NB4 (cell line): ENCODE measurements around the gene INPP4A.

Experiments used
- DNase-seq: peaks from one replicate; pipeline ENCODE4 v3.0.0; 2010; ENCODE audit warnings: low read depth
- H3K4me3 ChIP-seq: one replicate; pipeline ENCODE4 v1.5.1; 2011; ENCODE audit warnings: mild to moderate bottlenecking, low read depth, low read length, moderate library complexity
- MAX ChIP-seq: IDR thresholded peaks from 2 replicates; pipeline ENCODE4 v1.6.1; 2011; ENCODE audit warnings: low read depth, low read length
- MYC ChIP-seq: IDR thresholded peaks from 2 replicates; pipeline ENCODE4 v1.6.1; 2011; ENCODE audit warnings: low read depth, low read length
- POLR2A ChIP-seq: IDR thresholded peaks from 2 replicates; pipeline ENCODE4 v1.6.1; 2011; ENCODE audit warnings: mild to moderate bottlenecking; ENCODE audit not compliant: insufficient read length; ENCODE audit errors: extremely low read depth
- TF ChIP-seq, protein P1 (sequence below): IDR thresholded peaks from one replicate; pipeline ENCODE4 v1.5.1; 2012; ENCODE audit warnings: low read depth, low read length

The INPP4A gene

GRCh38 chr2:98461498-98462049, 16.9 kb downstream of the INPP4A start:
- no peak for DNase-seq
- H3K4me3 ChIP-seq, result no peak overlapping the region
- TF ChIP-seq, protein P1, sequence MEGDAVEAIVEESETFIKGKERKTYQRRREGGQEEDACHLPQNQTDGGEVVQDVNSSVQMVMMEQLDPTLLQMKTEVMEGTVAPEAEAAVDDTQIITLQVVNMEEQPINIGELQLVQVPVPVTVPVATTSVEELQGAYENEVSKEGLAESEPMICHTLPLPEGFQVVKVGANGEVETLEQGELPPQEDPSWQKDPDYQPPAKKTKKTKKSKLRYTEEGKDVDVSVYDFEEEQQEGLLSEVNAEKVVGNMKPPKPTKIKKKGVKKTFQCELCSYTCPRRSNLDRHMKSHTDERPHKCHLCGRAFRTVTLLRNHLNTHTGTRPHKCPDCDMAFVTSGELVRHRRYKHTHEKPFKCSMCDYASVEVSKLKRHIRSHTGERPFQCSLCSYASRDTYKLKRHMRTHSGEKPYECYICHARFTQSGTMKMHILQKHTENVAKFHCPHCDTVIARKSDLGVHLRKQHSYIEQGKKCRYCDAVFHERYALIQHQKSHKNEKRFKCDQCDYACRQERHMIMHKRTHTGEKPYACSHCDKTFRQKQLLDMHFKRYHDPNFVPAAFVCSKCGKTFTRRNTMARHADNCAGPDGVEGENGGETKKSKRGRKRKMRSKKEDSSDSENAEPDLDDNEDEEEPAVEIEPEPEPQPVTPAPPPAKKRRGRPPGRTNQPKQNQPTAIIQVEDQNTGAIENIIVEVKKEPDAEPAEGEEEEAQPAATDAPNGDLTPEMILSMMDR, result no peak
- TF ChIP-seq MYC (no peak), POLR2A (no peak), MAX (no peak)

DNA sequence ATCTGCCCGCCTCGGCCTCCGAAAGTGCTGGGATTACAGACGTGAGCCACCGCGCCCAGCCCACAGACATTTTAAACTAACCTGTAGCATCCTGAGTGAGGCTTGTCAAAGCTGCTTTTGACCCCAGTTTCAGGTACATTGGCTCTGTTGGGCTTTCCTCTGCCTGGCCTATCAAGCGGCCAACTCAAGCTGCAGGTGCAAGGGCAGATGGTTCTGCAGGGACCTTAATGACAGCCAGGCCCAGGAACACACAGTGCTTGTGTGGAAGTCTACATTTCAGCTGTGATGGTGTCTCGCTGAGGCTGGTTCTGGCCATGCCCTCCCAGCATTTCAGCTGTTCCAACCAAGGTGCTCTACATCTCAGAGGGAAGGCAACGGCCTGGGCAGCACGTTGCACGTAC, 18.4 kb downstream of the INPP4A start:
- no peak overlapping the region for H3K4me3 ChIP-seq
- TF ChIP-seq MAX (no peak), MYC (no peak), POLR2A (no peak)
- TF ChIP-seq, protein P1, result no peak
- peak; percentile 34 for DNase-seq

DNA sequence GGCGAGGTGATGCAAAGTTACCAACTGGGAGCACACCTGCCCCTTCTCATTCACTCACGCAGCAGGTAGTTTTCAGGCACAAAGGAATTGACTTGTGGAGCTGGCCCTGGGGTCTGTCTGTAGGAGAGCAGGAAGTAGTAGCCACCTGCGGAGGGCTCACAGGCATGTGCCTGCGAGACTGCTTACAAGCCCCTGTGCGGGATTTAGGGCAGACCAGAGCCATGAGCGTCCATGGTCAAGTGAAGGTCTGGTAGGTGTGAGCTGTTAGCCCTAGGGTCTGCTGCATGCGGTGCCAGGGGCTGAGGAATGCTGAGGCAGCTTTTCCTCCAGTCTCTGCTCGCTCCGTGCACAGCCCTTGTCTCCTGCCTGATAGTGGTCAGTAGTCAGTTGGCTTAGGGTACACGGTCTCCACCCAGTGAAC, 18.9 kb downstream of the INPP4A start:
- H3K4me3 ChIP-seq, result peak overlapping the region; percentile 8
- no peak for DNase-seq
- no peak for TF ChIP-seq POLR2A
- TF ChIP-seq, protein P1, result no peak
- TF ChIP-seq MAX, result no peak
- TF ChIP-seq MYC, result no peak

DNA sequence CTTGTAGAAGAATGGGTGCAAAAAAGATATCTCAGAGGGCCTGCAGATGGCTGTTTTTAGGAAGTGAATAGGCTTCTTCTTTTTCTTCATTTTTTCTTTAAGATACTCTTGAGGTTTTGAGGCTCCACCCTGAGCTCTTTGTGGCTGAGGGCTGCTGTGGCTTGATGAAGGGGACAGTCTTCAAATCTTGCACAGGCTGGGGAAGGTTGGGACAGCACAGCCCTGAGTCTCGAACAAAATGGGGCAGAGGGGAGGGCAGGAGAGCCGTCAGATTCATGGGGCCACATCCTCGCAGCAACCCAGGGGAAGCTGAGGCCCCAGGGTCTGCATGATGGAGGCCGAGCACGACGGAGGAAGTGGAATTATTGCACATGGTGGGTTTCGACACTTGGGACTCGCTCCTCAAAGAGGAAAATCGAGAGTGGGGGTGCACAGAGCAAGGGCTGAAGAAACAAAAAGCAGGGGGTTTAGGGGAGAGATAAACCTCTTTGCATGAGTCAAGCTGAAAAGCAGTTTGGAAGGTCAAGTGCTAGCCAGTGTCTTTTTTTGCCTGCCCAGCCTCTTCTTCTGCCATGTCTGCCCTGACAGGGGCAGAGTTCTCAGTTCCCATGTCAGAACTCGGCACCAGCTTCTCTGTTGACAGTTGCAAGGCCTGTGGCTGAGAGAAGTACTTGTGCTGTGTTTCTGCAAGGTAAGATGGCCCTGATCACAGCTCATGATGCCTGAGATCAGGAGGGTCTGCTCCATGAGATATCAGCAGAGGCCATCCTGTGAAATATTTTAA, 19.5 kb downstream of the INPP4A start:
- DNase-seq, result peak; percentile 95
- TF ChIP-seq, protein P1, result no peak
- peak; percentile 78 for TF ChIP-seq MAX
- peak; percentile 87 for TF ChIP-seq MYC
- no peak for TF ChIP-seq POLR2A
- H3K4me3 ChIP-seq, result peak overlapping the region; percentile 14

DNA sequence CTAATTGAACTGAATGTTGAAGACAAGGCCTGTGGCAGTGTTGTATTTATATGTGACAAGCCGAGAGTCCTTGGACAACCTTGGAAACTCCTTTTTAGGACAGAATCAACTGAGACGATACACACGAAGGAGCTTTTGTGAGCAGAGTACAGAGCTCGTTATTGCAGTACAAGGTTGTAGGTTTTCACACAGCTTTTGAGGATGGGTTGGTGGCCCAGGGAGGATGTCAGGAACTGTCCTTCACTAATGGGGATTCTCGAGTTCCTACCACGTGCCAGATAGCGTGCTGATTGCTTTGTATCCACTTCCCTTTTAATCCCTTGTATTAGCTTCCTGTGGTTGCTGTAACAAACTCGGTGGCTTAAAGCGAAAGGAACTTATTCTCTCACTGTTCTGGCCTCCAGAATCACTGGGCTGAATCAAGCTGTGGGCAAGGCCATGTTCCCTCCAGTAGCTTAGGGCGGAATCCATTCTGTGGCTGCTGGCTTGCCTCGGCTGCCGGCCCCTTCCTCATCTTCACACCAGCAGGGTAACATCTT, 20.2 kb downstream of the INPP4A start:
- TF ChIP-seq, protein P1, result no peak
- TF ChIP-seq MAX (peak; percentile 97), MYC (peak; percentile 96), POLR2A (no peak)
- H3K4me3 ChIP-seq, result peak overlapping the region; percentile 45
- DNase-seq, result peak; percentile 96
